DOHH2 (cell line): ENCODE measurements around the gene MEIS2.

Source experiments
- H3F3A ChIP-seq: fragments of 200-600 bp; sonication (generic), shearing (Covaris generic); 2 replicates; pipeline ENCODE4 v1.6.0; 2016; ENCODE audit warnings: antibody characterized with exemption, mild to moderate bottlenecking; ENCODE audit not compliant: control insufficient read depth, insufficient read depth
- H3K27ac ChIP-seq: fragments of 200-600 bp; sonication (generic); 2 replicates; pipeline ENCODE4 v1.5.1; 2014; ENCODE audit warnings: low read depth, mild to moderate bottlenecking, low read length, moderate library complexity
- H3K27me3 ChIP-seq: fragments of 200-600 bp; sonication (generic); 2 replicates; pipeline ENCODE4 v1.6.1; 2014; ENCODE audit warnings: mild to moderate bottlenecking, low read length, mixed read lengths; ENCODE audit not compliant: control insufficient read depth
- H3K36me3 ChIP-seq: fragments of 200-600 bp; sonication (generic); 2 replicates; pipeline ENCODE4 v1.6.1; 2014; ENCODE audit warnings: mild to moderate bottlenecking, low read length, moderate library complexity, mixed read lengths; ENCODE audit not compliant: control insufficient read depth
- H3K4me1 ChIP-seq: fragments of 200-600 bp; sonication (generic); 2 replicates; pipeline ENCODE4 v1.6.1; 2014; ENCODE audit warnings: mild to moderate bottlenecking, low read length, mixed read lengths; ENCODE audit not compliant: control insufficient read depth
- H3K4me2 ChIP-seq: fragments of 200-600 bp; sonication (generic); 2 replicates; pipeline ENCODE4 v1.6.0; 2014; ENCODE audit warnings: mild to moderate bottlenecking, low read length, moderate library complexity
- H3K4me3 ChIP-seq: fragments of 200-600 bp; sonication (generic); 2 replicates; pipeline ENCODE4 v1.5.1; 2014; ENCODE audit warnings: mild to moderate bottlenecking, low read length, mixed read lengths
- H3K79me2 ChIP-seq: fragments of 200-600 bp; sonication (generic); 2 replicates; pipeline ENCODE4 v1.6.1; 2014; ENCODE audit warnings: mild to moderate bottlenecking, low read length, mixed read lengths; ENCODE audit not compliant: control insufficient read depth
- H3K9me2 ChIP-seq: fragments of 200-600 bp; sonication (generic); replicated peaks from 2 replicates; pipeline ENCODE4 v1.6.1; 2014; ENCODE audit warnings: mild to moderate bottlenecking, low read length, mixed read lengths; ENCODE audit not compliant: control insufficient read depth
- H3K9me3 ChIP-seq: fragments of 200-600 bp; sonication (generic); 2 replicates; pipeline ENCODE4 v1.6.1; 2014; ENCODE audit warnings: antibody characterized with exemption, low read length, mixed read lengths; ENCODE audit not compliant: control insufficient read depth, insufficient read depth
- H4K20me1 ChIP-seq: fragments of 200-600 bp; sonication (generic); 2 replicates; pipeline ENCODE4 v1.6.0; 2014; ENCODE audit warnings: low read depth, mild to moderate bottlenecking, antibody characterized with exemption, low read length, moderate library complexity; ENCODE audit not compliant: control insufficient read depth, insufficient read depth
- EZH2phosphoT487 ChIP-seq: fragments of 200-600 bp; sonication (generic); IDR thresholded peaks from 2 replicates; pipeline ENCODE4 v1.6.1; 2017; ENCODE audit warnings: borderline replicate concordance, mild to moderate bottlenecking, antibody characterized with exemption, low read length, moderate library complexity, mixed read lengths
- TF ChIP-seq, protein P1 (sequence below): fragments of 200-600 bp; sonication (generic); IDR thresholded peaks from one replicate; pipeline ENCODE4 v1.5.1; 2014; ENCODE audit warnings: antibody characterized with exemption, mild to moderate bottlenecking, low read depth, low read length; ENCODE audit not compliant: poor library complexity, severe bottlenecking

Gene MEIS2

DNA sequence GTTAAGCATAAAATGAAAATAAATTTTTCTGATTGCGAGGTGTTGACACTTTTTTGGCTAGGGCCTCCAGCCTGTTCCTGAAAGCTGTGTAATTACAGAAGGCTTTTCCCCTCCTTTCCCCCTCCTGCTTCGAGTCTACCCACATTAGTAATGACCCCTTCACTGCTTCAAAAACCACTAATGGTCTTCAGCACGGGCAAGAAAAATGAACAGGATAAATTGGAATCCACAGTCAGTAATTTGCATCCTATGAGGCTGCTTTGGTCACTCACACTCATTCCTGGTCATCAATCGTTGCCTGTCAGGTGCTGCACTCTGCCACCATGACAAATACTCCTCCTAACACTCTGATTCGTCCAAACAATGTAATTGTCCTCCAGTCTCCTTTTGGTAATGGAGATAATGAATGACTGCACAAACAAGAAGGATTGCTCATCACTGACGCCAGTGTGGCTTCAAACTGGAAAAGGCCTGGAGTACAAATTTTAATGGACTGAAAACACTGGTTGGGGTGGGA lies 148.6 kb downstream of the MEIS2 start:
- Histone ChIP-seq H3K27ac (no peak overlapping the region), H4K20me1 (no peaks in the 10 kb centered on the region), H3K36me3 (peaks cover 26% of the 10 kb centered on the region), H3K9me2 (no peaks in the 10 kb centered on the region), H3K4me1 (no peaks in the 10 kb centered on the region), H3K4me3 (no peak overlapping the region), H3K27me3 (no peaks in the 10 kb centered on the region), H3K79me2 (no peaks in the 10 kb centered on the region), H3K9me3 (no peaks in the 10 kb centered on the region), H3K4me2 (no peak overlapping the region), H3F3A (no peaks in the 10 kb centered on the region)
- TF ChIP-seq, protein P1, sequence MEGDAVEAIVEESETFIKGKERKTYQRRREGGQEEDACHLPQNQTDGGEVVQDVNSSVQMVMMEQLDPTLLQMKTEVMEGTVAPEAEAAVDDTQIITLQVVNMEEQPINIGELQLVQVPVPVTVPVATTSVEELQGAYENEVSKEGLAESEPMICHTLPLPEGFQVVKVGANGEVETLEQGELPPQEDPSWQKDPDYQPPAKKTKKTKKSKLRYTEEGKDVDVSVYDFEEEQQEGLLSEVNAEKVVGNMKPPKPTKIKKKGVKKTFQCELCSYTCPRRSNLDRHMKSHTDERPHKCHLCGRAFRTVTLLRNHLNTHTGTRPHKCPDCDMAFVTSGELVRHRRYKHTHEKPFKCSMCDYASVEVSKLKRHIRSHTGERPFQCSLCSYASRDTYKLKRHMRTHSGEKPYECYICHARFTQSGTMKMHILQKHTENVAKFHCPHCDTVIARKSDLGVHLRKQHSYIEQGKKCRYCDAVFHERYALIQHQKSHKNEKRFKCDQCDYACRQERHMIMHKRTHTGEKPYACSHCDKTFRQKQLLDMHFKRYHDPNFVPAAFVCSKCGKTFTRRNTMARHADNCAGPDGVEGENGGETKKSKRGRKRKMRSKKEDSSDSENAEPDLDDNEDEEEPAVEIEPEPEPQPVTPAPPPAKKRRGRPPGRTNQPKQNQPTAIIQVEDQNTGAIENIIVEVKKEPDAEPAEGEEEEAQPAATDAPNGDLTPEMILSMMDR = no peak
- no peak for TF ChIP-seq EZH2phosphoT487

DNA sequence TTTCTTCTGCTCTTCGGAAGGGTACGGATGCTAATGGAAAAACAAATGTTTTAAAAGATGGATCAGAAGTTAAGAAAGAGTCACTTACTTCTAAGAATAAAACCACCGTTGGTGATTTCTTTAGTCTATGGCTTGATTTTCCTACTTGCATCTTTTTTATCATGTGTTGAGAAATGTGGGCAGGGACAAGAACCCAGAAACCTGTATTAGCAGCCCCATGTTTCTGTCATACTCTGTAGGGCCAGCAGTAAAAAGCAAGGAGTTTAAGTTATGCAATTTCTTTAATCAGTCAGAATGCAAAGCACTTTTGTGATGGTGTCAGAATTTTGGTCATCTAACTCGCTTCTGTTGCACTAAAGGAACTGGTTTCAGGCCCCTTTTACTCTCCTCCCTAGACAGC lies 150.0 kb downstream of the MEIS2 start:
- Histone ChIP-seq H3K4me2 (no peak overlapping the region), H3K79me2 (no peaks in the 10 kb centered on the region), H3K9me3 (no peaks in the 10 kb centered on the region), H4K20me1 (no peaks in the 10 kb centered on the region), H3K27me3 (no peaks in the 10 kb centered on the region), H3K36me3 (peaks cover 32% of the 10 kb centered on the region), H3K27ac (no peak overlapping the region), H3K4me1 (no peaks in the 10 kb centered on the region), H3K4me3 (no peak overlapping the region), H3F3A (no peaks in the 10 kb centered on the region), H3K9me2 (no peaks in the 10 kb centered on the region)
- no peak for TF ChIP-seq EZH2phosphoT487
- TF ChIP-seq, protein P1 = no peak

DNA sequence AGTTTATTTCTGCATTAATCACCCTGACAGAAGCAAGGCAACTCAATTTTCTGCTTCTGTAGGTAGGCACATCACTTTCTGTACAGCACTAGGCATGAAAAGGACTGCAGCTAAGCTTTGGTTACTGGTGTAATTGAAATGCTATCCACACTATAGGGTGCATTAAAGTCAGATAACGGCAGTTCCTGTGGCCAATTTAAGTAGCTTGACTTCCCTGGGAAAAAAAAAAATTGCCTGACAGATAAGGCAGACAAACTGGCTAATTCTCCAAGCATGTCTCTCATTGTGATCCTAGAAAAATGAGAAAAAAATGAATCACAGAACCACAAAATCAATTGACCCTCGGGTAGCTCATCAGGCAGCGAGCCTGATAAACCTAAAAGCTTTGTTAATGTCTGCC lies 151.4 kb downstream of the MEIS2 start:
- no peaks in the 10 kb centered on the region for H3F3A ChIP-seq
- TF ChIP-seq, protein P1 = no peak
- no peak for TF ChIP-seq EZH2phosphoT487
- H3K4me2 ChIP-seq = no peak overlapping the region
- H3K9me3 ChIP-seq = no peaks in the 10 kb centered on the region
- no peaks in the 10 kb centered on the region for H3K9me2 ChIP-seq
- H3K27me3 ChIP-seq = no peaks in the 10 kb centered on the region
- peaks cover 39% of the 10 kb centered on the region for H3K36me3 ChIP-seq
- H3K27ac ChIP-seq = no peak overlapping the region
- H4K20me1 ChIP-seq = no peaks in the 10 kb centered on the region
- H3K79me2 ChIP-seq = no peaks in the 10 kb centered on the region
- H3K4me3 ChIP-seq = no peak overlapping the region
- H3K4me1 ChIP-seq = no peaks in the 10 kb centered on the region
